ENCODE data around the gene CPAMD8.
A peak's percentile ranks its signal among the peaks of the same experiment; 100 is the strongest.

The CPAMD8 gene

DNA sequence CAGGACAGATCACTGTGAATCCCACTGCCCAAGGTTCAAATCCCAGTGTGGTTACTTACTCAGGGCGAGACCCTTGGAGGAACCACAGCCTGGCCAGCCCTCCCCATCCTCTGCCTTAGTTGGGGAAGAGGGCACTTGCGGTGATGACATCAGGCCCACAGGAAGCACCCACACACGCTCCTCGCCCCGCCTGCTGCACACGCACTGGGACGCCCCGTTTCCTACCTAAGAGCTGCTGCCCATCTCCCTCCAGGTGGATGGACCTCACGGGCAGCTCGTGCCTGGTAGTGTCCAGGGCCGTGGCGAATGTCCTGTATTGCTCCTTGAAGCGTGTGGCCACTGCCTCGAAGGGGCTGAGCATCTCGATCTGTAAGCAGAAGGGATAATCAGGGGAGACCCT, 29.0 kb upstream of the CPAMD8 start:
- TF ChIP-seq, protein P1, sequence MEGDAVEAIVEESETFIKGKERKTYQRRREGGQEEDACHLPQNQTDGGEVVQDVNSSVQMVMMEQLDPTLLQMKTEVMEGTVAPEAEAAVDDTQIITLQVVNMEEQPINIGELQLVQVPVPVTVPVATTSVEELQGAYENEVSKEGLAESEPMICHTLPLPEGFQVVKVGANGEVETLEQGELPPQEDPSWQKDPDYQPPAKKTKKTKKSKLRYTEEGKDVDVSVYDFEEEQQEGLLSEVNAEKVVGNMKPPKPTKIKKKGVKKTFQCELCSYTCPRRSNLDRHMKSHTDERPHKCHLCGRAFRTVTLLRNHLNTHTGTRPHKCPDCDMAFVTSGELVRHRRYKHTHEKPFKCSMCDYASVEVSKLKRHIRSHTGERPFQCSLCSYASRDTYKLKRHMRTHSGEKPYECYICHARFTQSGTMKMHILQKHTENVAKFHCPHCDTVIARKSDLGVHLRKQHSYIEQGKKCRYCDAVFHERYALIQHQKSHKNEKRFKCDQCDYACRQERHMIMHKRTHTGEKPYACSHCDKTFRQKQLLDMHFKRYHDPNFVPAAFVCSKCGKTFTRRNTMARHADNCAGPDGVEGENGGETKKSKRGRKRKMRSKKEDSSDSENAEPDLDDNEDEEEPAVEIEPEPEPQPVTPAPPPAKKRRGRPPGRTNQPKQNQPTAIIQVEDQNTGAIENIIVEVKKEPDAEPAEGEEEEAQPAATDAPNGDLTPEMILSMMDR (IDR thresholded peaks at IDR 0.05; ENCODE audit: insufficient read depth, missing control alignments), result no peak
- FAIRE-seq, result no peak
- no peak for DNase-seq (ENCODE audit: insufficient read length, low spot score)

DNA sequence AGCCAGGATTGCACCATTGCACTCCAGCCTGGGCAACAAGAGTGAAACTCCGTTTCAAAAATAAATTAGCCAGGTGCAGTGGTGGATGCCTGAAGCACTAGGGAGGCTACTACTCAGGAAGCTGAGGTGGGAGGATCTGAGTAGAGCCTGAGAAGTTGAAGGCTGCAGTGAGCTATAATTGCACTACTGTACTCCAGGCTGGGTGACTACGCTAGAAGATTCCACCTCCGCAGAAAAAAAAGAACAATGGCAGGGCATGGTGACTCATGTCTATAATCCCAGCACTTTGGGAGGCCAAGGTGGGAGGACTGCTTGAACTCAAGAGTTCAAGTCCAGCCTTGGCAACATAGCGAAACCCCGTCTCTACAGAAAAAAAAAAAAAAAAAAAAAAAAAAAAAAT, 28.1 kb upstream of the CPAMD8 start:
- FAIRE-seq (no peak), DNase-seq (ENCODE audit: insufficient read length, low spot score) (no peak)
- TF ChIP-seq, protein P1 (IDR thresholded peaks at IDR 0.05; ENCODE audit: insufficient read depth, missing control alignments), result no peak

DNA sequence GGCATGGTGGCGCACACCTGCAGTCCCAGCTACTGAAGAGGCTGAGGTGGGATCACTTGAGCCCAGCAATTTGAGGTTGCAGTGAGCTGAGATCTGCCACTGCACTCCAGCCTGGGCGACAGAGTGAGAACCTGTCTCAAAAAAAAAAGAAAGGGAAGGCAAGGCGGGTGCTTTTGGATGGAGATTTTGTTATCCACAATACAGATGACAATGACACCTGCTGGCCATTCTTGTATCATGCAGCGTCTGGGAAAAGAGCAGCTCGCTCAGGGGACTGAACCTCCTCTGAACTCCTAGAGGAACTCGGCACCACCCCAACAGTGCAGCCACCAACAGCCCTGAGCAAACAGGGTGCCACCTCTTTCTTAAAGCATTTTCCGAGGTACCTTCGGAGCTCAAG, 25.8 kb upstream of the CPAMD8 start:
- TF ChIP-seq, protein P1 (IDR thresholded peaks at IDR 0.05; ENCODE audit: insufficient read depth, missing control alignments), result peak; percentile 54
- FAIRE-seq, result no peak
- no peak for DNase-seq (ENCODE audit: insufficient read length, low spot score)

DNA sequence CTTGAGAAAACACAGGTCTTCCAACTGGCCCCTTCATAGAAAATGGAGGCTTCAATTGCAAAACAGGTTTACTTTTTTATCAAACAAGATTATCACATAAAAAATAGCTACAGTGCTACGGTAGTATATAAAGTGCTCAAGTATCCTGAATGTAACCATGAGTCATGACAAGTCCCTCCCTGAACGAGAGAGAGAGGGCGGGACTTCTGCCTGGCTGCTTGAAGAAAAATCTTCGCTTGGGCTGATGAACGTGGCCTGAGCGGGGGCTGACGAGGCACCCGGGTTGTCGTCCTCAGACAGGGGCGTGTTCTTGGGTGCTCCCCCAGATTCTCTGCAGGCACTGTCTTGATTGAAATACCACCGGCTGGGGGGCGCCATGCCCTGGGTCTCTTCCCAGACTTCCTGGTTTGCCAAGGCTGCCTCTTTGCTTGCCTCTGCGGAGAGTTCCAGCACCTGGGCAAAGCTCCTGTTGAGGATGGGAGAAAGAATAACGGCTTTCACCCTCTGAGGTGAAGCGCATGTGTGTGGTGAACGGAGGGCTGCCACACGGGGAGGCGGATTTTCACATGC, 23.2 kb upstream of the CPAMD8 start:
- no peak for FAIRE-seq
- DNase-seq (ENCODE audit: insufficient read length, low spot score), result no peak
- TF ChIP-seq, protein P1 (IDR thresholded peaks at IDR 0.05; ENCODE audit: insufficient read depth, missing control alignments), result no peak

DNA sequence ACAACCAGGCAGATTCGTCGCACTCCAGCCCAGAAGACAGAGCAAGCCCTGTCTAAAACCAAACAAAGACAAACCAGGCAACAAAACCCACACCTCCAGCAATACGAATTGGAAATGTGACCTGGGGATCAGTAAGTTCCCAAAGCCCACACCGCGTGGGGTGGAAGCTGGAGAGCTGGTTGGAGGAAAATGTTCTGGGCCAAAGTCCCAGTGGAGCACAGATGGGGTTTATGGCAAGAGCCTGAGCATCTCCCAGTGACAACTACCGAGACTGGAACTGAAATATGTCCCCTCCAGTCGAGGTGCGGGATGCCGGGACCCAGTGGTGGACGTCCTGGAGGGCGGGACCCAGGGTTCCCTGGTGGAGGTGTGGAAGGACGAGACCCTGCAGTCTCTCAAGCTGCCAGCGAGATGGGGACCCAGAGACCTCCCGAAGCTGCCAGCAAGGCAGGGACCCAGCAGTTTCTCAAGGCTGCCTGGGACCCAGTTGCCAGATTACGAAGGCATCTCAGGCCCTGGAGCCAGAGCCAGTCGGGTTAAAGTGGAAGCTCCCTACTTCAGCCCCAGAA, 22.4 kb upstream of the CPAMD8 start:
- DNase-seq (ENCODE audit: insufficient read length, low spot score) (no peak), FAIRE-seq (no peak)
- TF ChIP-seq, protein P1 (IDR thresholded peaks at IDR 0.05; ENCODE audit: insufficient read depth, missing control alignments), result no peak

DNA sequence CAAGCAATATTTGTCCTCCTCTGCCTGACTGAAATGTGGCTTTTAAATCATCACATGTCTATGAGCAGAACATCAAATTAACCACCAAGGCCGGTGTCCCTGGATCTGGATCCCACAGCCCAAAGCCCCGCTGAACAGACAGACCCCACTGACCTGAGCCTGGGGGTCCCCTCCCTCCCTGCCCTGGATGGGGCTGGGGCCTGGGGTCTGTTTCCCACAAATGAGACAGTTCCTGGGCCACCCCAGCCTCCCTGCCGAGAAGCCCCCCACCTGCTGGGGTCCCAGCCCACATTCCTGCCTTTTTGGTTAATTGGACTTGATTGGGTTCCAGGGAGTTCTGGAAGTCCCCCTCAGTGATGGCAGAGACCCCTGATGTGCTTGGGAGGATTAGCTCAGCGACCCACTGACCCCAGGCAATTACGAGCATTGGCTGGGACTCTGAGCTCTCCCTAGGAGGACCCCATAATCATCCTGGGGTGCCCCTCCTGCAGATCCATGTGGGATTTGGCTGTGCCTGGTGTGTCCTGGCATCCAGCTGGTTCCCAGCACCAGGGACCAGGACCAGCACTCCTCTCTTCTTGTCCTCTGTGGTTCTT, 19.4 kb upstream of the CPAMD8 start:
- DNase-seq (ENCODE audit: insufficient read length, low spot score) (no peak), FAIRE-seq (no peak)
- TF ChIP-seq, protein P1 (IDR thresholded peaks at IDR 0.05; ENCODE audit: insufficient read depth, missing control alignments), result no peak

DNA sequence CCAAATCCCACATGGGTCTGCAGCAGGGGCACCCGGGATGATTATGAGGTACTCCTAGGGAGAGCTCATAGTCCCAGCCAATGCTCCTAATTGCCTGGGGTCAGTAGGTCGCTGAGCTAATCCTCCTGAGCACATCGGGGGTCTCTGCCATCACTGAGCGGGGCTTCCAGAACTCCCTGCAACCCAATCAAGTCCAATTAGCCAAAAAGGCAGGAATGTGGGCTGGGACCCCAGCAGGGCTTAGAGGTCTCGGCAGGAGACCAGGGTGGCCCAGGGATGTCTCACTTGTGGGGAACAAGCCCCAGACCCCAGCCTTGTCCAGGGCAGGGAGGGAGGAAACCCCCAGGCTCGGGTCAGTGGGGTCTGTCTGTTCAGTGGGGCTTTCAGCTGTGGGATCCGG, 17.1 kb upstream of the CPAMD8 start:
- FAIRE-seq, result no peak
- no peak for DNase-seq (ENCODE audit: insufficient read length, low spot score)
- TF ChIP-seq, protein P1 (IDR thresholded peaks at IDR 0.05; ENCODE audit: insufficient read depth, missing control alignments), result no peak

Measured in D721Med (cell line).